H1 (cell line): ENCODE measurements around the gene DMRTA1. TPM values are rescaled to one million over a fixed set of nuclear protein-coding genes. Genes with fewer than 3 reads are reported as not detected.
A peak's percentile ranks its signal among the peaks of the same experiment; 100 is the strongest.

Source experiments
- CTCF ChIA-PET: fragments of 300-600 bp; sonication (Branson Sonifier 250); formaldehyde crosslinking; loops from one replicate; lab custom pipeline; 2021; ENCODE audit not compliant: partially characterized antibody; lab: Charles Lee
- POLR2A ChIA-PET: fragments of 300-600 bp; sonication (Branson Sonifier 250); formaldehyde crosslinking; loops from one replicate; lab custom pipeline; 2021; ENCODE audit warnings: inconsistent platforms; ENCODE audit not compliant: partially characterized antibody; lab: Charles Lee
- DNase-seq, 2 experiments: peaks; one replicate each; pipeline versions ENCODE4 v3.0.0 to v3.0.0-alpha.2; 2010 to 2022; ENCODE audit warnings: low spot score in 2 of 2, low read depth in 1 of 2, mixed read lengths in 1 of 2
- FAIRE-seq: peaks from 2 replicates; lab custom pipeline; 2011; peaks lifted over from hg19 to GRCh38; lab: Jason Lieb, UNC
- H2AFZ ChIP-seq: 2 replicates; pipeline ENCODE4 v1.8.1; 2012; ENCODE audit warnings: low read length, inconsistent platforms
- H2AK5ac ChIP-seq: 2 replicates; pipeline ENCODE4 v1.6.1; 2013; ENCODE audit warnings: low read depth, low read length
- H2BK120ac ChIP-seq: replicated peaks from 2 replicates; pipeline ENCODE3; 2013; ENCODE audit warnings: low read depth, low read length, inconsistent platforms
- H2BK12ac ChIP-seq: 2 replicates; pipeline ENCODE4 v1.6.1; 2013; ENCODE audit warnings: low read depth, low read length
- H2BK15ac ChIP-seq: 2 replicates; pipeline ENCODE4 v1.6.1; 2013; ENCODE audit warnings: low read length
- H2BK20ac ChIP-seq: 2 replicates; pipeline ENCODE4 v1.6.1; 2013; ENCODE audit warnings: low read length
- H2BK5ac ChIP-seq: 2 replicates; pipeline ENCODE4 v1.6.1; 2013; ENCODE audit warnings: low read depth, low read length
- H3K14ac ChIP-seq: 2 replicates; pipeline ENCODE4 v1.6.1; 2013; ENCODE audit warnings: inconsistent platforms; ENCODE audit not compliant: insufficient read length
- H3K18ac ChIP-seq: 2 replicates; pipeline ENCODE4 v1.6.1; 2013; ENCODE audit warnings: low read length; ENCODE audit errors: extremely low read depth
- H3K23ac ChIP-seq: 2 replicates; pipeline ENCODE4 v1.6.1; 2013; ENCODE audit warnings: inconsistent platforms; ENCODE audit not compliant: insufficient read length
- H3K23me2 ChIP-seq: 2 replicates; pipeline ENCODE4 v1.6.1; 2013; ENCODE audit warnings: low read depth, low read length
- H3K27ac ChIP-seq: 2 replicates; pipeline ENCODE4 v1.6.1; 2011; ENCODE audit warnings: low read depth, low read length, inconsistent platforms
- H3K27me3 ChIP-seq, 4 experiments: replicated peaks in 1 of 4; 1 replicate in 1 of 4; 2 replicates in 3 of 4; pipeline versions ENCODE4 v1.6.1 to v1.8.1; 2011 to 2013; ENCODE audit warnings: low read length in 3 of 4, mild to moderate bottlenecking in 3 of 4, inconsistent platforms in 2 of 4, mixed read lengths in 2 of 4, moderate library complexity in 1 of 4; ENCODE audit not compliant: control insufficient read depth in 3 of 4, insufficient read depth in 3 of 4; ENCODE audit errors: extremely low read depth in 1 of 4
- H3K36me3 ChIP-seq, 4 experiments: 2 replicates each; pipeline versions ENCODE4 v1.6.1 to v1.8.1; 2011 to 2013; ENCODE audit warnings: mild to moderate bottlenecking in 4 of 4, low read length in 3 of 4, moderate library complexity in 2 of 4, control low read depth in 1 of 4, inconsistent platforms in 1 of 4; ENCODE audit not compliant: insufficient read depth in 4 of 4, control insufficient read depth in 2 of 4
- H3K4ac ChIP-seq: replicated peaks from 2 replicates; pipeline ENCODE3; 2013; ENCODE audit warnings: low read length, low read depth, mixed read lengths, inconsistent platforms; ENCODE audit not compliant: insufficient read length
- H3K4me1 ChIP-seq, 4 experiments: replicated peaks in 1 of 4; 1 replicate in 1 of 4; 2 replicates in 3 of 4; pipeline versions ENCODE4 v1.6.1 to v1.8.1; 2011 to 2013; ENCODE audit warnings: low read length in 3 of 4, inconsistent platforms in 2 of 4, mixed read lengths in 1 of 4; ENCODE audit not compliant: insufficient read depth in 4 of 4, control insufficient read depth in 3 of 4
- H3K4me2 ChIP-seq, 2 experiments: 2 replicates each; pipeline versions ENCODE4 v1.6.1 to v1.8.1; 2011 to 2013; ENCODE audit warnings: low read depth in 2 of 2, low read length in 2 of 2, control low read depth in 1 of 2, inconsistent platforms in 1 of 2, mild to moderate bottlenecking in 1 of 2; ENCODE audit not compliant: insufficient read depth in 1 of 2
- H3K4me3 ChIP-seq, 4 experiments: fragments of 200-600, 300-600 bp in 1 of 4; sonication (generic), shearing (Covaris generic), sonication (Bioruptor Twin) in 1 of 4; 2 replicates each; pipeline versions ENCODE4 v1.5.1 to v1.8.1; 2011 to 2016; ENCODE audit warnings: low read length in 4 of 4, low read depth in 3 of 4, control low read depth in 2 of 4, inconsistent platforms in 2 of 4, mild to moderate bottlenecking in 2 of 4, mixed read lengths in 1 of 4, moderate library complexity in 1 of 4; ENCODE audit not compliant: insufficient read depth in 2 of 4; ENCODE audit errors: extremely low read depth in 1 of 4
- H3K56ac ChIP-seq: replicated peaks from 2 replicates; pipeline ENCODE3; 2013; ENCODE audit warnings: low read depth, mild to moderate bottlenecking, mixed read lengths, low read length, inconsistent platforms; ENCODE audit not compliant: insufficient read length
- H3K79me1 ChIP-seq: 2 replicates; pipeline ENCODE4 v1.6.1; 2013; ENCODE audit warnings: low read depth, low read length, control low read depth
- H3K79me2 ChIP-seq, 2 experiments: 2 replicates each; pipeline versions ENCODE4 v1.6.1 to v1.8.1; 2012 to 2013; ENCODE audit warnings: low read length in 2 of 2, mild to moderate bottlenecking in 2 of 2, inconsistent platforms in 1 of 2; ENCODE audit not compliant: insufficient read depth in 2 of 2, control insufficient read depth in 1 of 2
- H3K9ac ChIP-seq, 4 experiments: replicated peaks in 1 of 4; 1 replicate in 1 of 4; 2 replicates in 3 of 4; pipeline versions ENCODE4 v1.6.1 to v1.8.1; 2011 to 2013; ENCODE audit warnings: low read depth in 3 of 4, low read length in 3 of 4, control low read depth in 2 of 4, mild to moderate bottlenecking in 2 of 4, moderate library complexity in 2 of 4, inconsistent platforms in 1 of 4; ENCODE audit errors: extremely low read depth in 1 of 4
- H3K9me3 ChIP-seq, 2 experiments: 2 replicates each; pipeline versions ENCODE4 v1.6.1 to v1.8.1; 2012 to 2013; ENCODE audit warnings: mild to moderate bottlenecking in 2 of 2, moderate library complexity in 2 of 2, control low read depth in 1 of 2, inconsistent platforms in 1 of 2, low read depth in 1 of 2, low read length in 1 of 2, mixed read lengths in 1 of 2; ENCODE audit not compliant: insufficient read depth in 2 of 2
- H4K20me1 ChIP-seq, 2 experiments: replicated peaks in 1 of 2; 2 replicates each; pipeline versions ENCODE3 to v1.8.1; 2011 to 2013; ENCODE audit warnings: inconsistent platforms in 2 of 2, low read length in 2 of 2, mild to moderate bottlenecking in 1 of 2; ENCODE audit not compliant: insufficient read depth in 2 of 2, control insufficient read depth in 1 of 2
- H4K5ac ChIP-seq: 2 replicates; pipeline ENCODE4 v1.6.1; 2013; ENCODE audit warnings: low read length, low read depth, mixed read lengths, inconsistent platforms; ENCODE audit not compliant: insufficient read length
- H4K8ac ChIP-seq: 2 replicates; pipeline ENCODE4 v1.8.0; 2013; ENCODE audit warnings: mild to moderate bottlenecking, moderate library complexity, low read length, inconsistent platforms; ENCODE audit not compliant: insufficient read depth; ENCODE audit errors: extremely low read depth
- H4K91ac ChIP-seq: replicated peaks from 2 replicates; pipeline ENCODE3; 2013; ENCODE audit warnings: low read length, mixed read lengths, inconsistent platforms; ENCODE audit not compliant: insufficient read length
- KDM1A ChIP-seq: fragments of 200-600, 300-600 bp; sonication (generic); IDR thresholded peaks from 2 replicates; pipeline ENCODE4 v1.7.1; 2016; ENCODE audit warnings: mild to moderate bottlenecking, low read length, borderline replicate concordance
- POU5F1 ChIP-seq: IDR thresholded peaks from 2 replicates; pipeline ENCODE4 v1.6.1; 2011; ENCODE audit warnings: low read depth, mild to moderate bottlenecking, low read length, moderate library complexity
- YY1 ChIP-seq: IDR thresholded peaks from 2 replicates; pipeline ENCODE4 v1.6.1; 2011; ENCODE audit warnings: low read depth, mild to moderate bottlenecking, low read length
- WGBS, 2 experiments: shearing (Covaris generic) in 1 of 2; methylation state at CpG; one replicate each; pipeline versions ENCODE4 v1.1.6 to v1.1.7; 2013 to 2015; ENCODE audit warnings: low lambda C conversion rate in 2 of 2, mixed read lengths in 2 of 2, inconsistent platforms in 1 of 2, low coverage in 1 of 2, missing lambda C conversion rate in 1 of 2; ENCODE audit not compliant: insufficient replicate concordance in 2 of 2, insufficient coverage in 1 of 2, insufficient read length in 1 of 2; ENCODE audit errors: extremely low coverage in 1 of 2, missing lambda C conversion rate in 1 of 2; 5-methylcytosine and 5-hydroxymethylcytosine counted together
- polyA plus RNA-seq, 7 experiments: library from polyadenylated mRNA; depleted of rRNA in 3 of 7; stranded (reverse) in 5 of 7; unstranded in 2 of 7; fragments of >200 nt in 5 of 7; fragments of 200-250 nt in 2 of 7; gene quantifications; 1 replicate in 5 of 7; 2 replicates in 1 of 7; 4 replicates in 1 of 7; pipeline versions ENCODE4 v1.2.1 to v1.2.3, GENCODE V29; 2011 to 2013; ENCODE audit warnings: missing spikeins in 2 of 7, mixed read lengths in 2 of 7
- total RNA-seq: library from RNA; stranded (reverse); fragmentation: NEBNext Ultra II Directional; extraction: Animal tissue kit (Norgen Biotek cat#: 25700); gene quantifications from 2 replicates; pipeline ENCODE4 v1.2.1, GENCODE V29; 2021

The DMRTA1 gene
- total and polyA plus RNA-seq, 2 of the 8 experiments (the other 6 are each of a cell fraction or from before 2014, with no cell fraction given) = 1.5 to 3.3 TPM

GRCh38 chr9:22447618-22448305 lies 1.1 kb downstream of the DMRTA1 start:
- no peak overlapping the region for H4K91ac ChIP-seq
- no peaks in the 10 kb centered on the region for H3K79me1 ChIP-seq
- no peaks in the 10 kb centered on the region for H3K36me3 ChIP-seq
- H2AK5ac ChIP-seq = no peak overlapping the region
- TF ChIP-seq POU5F1 = no peak
- peak; percentile 69; the same call in 1 of the 2 replicates for TF ChIP-seq KDM1A
- TF ChIP-seq YY1 = 0 out of 2 replicates have a peak, but pooled peaks have one; percentile 35
- H2BK120ac ChIP-seq = peak overlapping the region; percentile 50
- no peak overlapping the region for H4K5ac ChIP-seq
- H3K27me3 ChIP-seq = peaks cover 0 to 3% (median 0%) of the 10 kb centered on the region in 4 experiments; a peak in 3 of 7 replicates
- no peak overlapping the region; the same call in none of the 2 replicates for H2BK12ac ChIP-seq
- no peaks in the 10 kb centered on the region; the same call in 1 of the 2 replicates for H3K23me2 ChIP-seq
- no peak overlapping the region for H2BK20ac ChIP-seq
- FAIRE-seq (no peak), DNase-seq (no peak)
- peak overlapping the region; percentile 79 to 83 for H3K4me2 ChIP-seq
- H3K4me1 ChIP-seq = peaks cover 0 to 4% (median 1%) of the 10 kb centered on the region in 4 experiments; a peak in 1 of 7 replicates
- no peaks in the 10 kb centered on the region for H3K9me3 ChIP-seq
- peak overlapping the region; percentile 42; the same call in 1 of the 2 replicates for H3K27ac ChIP-seq
- no peak overlapping the region for H3K23ac ChIP-seq
- H2AFZ ChIP-seq = peak overlapping the region; percentile 98
- no peak overlapping the region for H2BK15ac ChIP-seq
- no peaks in the 10 kb centered on the region for H4K20me1 ChIP-seq
- H4K8ac ChIP-seq = peak overlapping the region; percentile 94; the same call in 1 of the 2 replicates
- no peaks in the 10 kb centered on the region for H3K79me2 ChIP-seq
- H3K14ac ChIP-seq = no peak overlapping the region
- H3K4me3 ChIP-seq = peak overlapping the region; percentile 60 to 89 (median 80)
- peak overlapping the region in 3 of 4 experiments; percentile 39 to 73 (median 62); a peak in 5 of 7 replicates for H3K9ac ChIP-seq
- H3K56ac ChIP-seq = peak overlapping the region; percentile 66
- CTCF ChIA-PET = interaction anchor here (0.7 to 5.8 kb wide), 4 partner anchors 26 to 204 kb away, joined by 3 to 80 read pairs (median 10); no protein-coding TSS in a partner anchor
- H2BK5ac ChIP-seq = no peak overlapping the region
- POLR2A ChIA-PET = interaction anchor here (0.7 kb wide), 1 partner anchor 204 kb away, joined by 4 read pairs; no protein-coding TSS in a partner anchor
- peak overlapping the region; percentile 49 for H3K4ac ChIP-seq
- peak overlapping the region; percentile 72; the same call in 1 of the 2 replicates for H3K18ac ChIP-seq
- 19% methylated on average over 17 of the region's 17 CpGs; no CpG with 5 or more reads in 1 of the 2 experiments for WGBS, 2 experiments
